ENCODE data around the gene ATP4A. TPM values are rescaled to one million over a fixed set of nuclear protein-coding genes. Genes with fewer than 3 reads are reported as not detected.

Gene ATP4A
- total RNA-seq, 1 experiment from 2014 or later = not detected

- no peak for TF ChIP-seq CTCF (IDR thresholded peaks at IDR 0.05; ENCODE audit: unreplicated experiment)
- ChIA-PET POLR2A (no interaction called here), CTCF (no interaction called here)
- no TSS peak for BruUV-seq (replicated peaks)
- Mint-ChIP-seq H3K4me1 (ENCODE audit: insufficient read depth, unreplicated experiment) (peaks cover 10% of the 10 kb centered on the region), H3K36me3 (ENCODE audit: insufficient read depth, unreplicated experiment) (no peaks in the 10 kb centered on the region), H3K9me3 (ENCODE audit: unreplicated experiment) (no peaks in the 10 kb centered on the region), H3K27ac (ENCODE audit: low read depth, unreplicated experiment) (no peak overlapping the region), H3K27me3 (ENCODE audit: insufficient read depth, unreplicated experiment) (no peaks in the 10 kb centered on the region), H3K4me3 (ENCODE audit: unreplicated experiment) (no peak overlapping the region)
- intact Hi-C loops (cut with micrococcal nuclease) = no loop called here
- no peak for DNase-seq (ENCODE audit: unreplicated experiment)
Observed at GRCh38 chr19:35553385-35554000, 10.0 kb downstream of the ATP4A start.

- ChIA-PET CTCF (no interaction called here), POLR2A (no interaction called here)
- Mint-ChIP-seq H3K36me3 (ENCODE audit: insufficient read depth, unreplicated experiment) (no peaks in the 10 kb centered on the region), H3K27ac (ENCODE audit: low read depth, unreplicated experiment) (no peak overlapping the region), H3K9me3 (ENCODE audit: unreplicated experiment) (no peaks in the 10 kb centered on the region), H3K4me3 (ENCODE audit: unreplicated experiment) (no peak overlapping the region), H3K27me3 (ENCODE audit: insufficient read depth, unreplicated experiment) (no peaks in the 10 kb centered on the region), H3K4me1 (ENCODE audit: insufficient read depth, unreplicated experiment) (peaks cover 12% of the 10 kb centered on the region)
- BruUV-seq (replicated peaks) = no TSS peak
- intact Hi-C loops (cut with micrococcal nuclease) = no loop called here
- no peak for DNase-seq (ENCODE audit: unreplicated experiment)
- no peak for TF ChIP-seq CTCF (IDR thresholded peaks at IDR 0.05; ENCODE audit: unreplicated experiment)
Observed at GRCh38 chr19:35552534-35553384, 10.7 kb downstream of the ATP4A start.

- H3K4me1 Mint-ChIP-seq (ENCODE audit: insufficient read depth, unreplicated experiment) = peaks cover 23% of the 10 kb centered on the region
- H3K27ac Mint-ChIP-seq (ENCODE audit: low read depth, unreplicated experiment) = no peak overlapping the region
- no TSS peak for BruUV-seq (replicated peaks)
- POLR2A ChIA-PET = no interaction called here
- H3K36me3 Mint-ChIP-seq (ENCODE audit: insufficient read depth, unreplicated experiment) = no peaks in the 10 kb centered on the region
- no peak for TF ChIP-seq CTCF (IDR thresholded peaks at IDR 0.05; ENCODE audit: unreplicated experiment)
- DNase-seq (ENCODE audit: unreplicated experiment) = no peak
- H3K4me3 Mint-ChIP-seq (ENCODE audit: unreplicated experiment) = no peak overlapping the region
- no peaks in the 10 kb centered on the region for H3K27me3 Mint-ChIP-seq (ENCODE audit: insufficient read depth, unreplicated experiment)
- no peaks in the 10 kb centered on the region for H3K9me3 Mint-ChIP-seq (ENCODE audit: unreplicated experiment)
- CTCF ChIA-PET = interaction anchor here (0.7 to 1.8 kb wide), 5 partner anchors 14 to 62 kb away, joined by 3 to 7 read pairs (median 4); no protein-coding TSS in a partner anchor
- intact Hi-C loops (cut with micrococcal nuclease) = no loop called here
Observed at GRCh38 chr19:35551091-35551810, 12.2 kb downstream of the ATP4A start.
